ENCODE results near the gene PYROXD2. TPM values are rescaled to one million over a fixed set of nuclear protein-coding genes. Genes with fewer than 3 reads are reported as not detected.

Gene PYROXD2
- total and polyA plus RNA-seq, 10 of the 15 experiments (the other 5 are each of a cell fraction or from before 2014, with no cell fraction given), result 4.8 to 15.8 (median 11.1) TPM

GRCh38 chr10:98357194-98357822 is 57.7 kb downstream of the PYROXD2 start:
- Histone ChIP-seq H3K36me3 (ENCODE audit: control insufficient read depth in 2 of 2, insufficient read depth in 2 of 2, low read length in 1 of 2) (no peaks in the 10 kb centered on the region), H3K9me3 (replicated peaks; ENCODE audit: control insufficient read depth, insufficient read depth, low read length) (no peaks in the 10 kb centered on the region), H3K9ac (ENCODE audit: control insufficient read depth, insufficient read depth, low read length) (no peak overlapping the region), H3K4me3 (no peak overlapping the region), H4K20me1 (ENCODE audit: control insufficient read depth, insufficient read depth) (no peaks in the 10 kb centered on the region), H3K79me2 (ENCODE audit: control insufficient read depth, insufficient read depth, low read length) (no peaks in the 10 kb centered on the region), H3K4me1 (ENCODE audit: control insufficient read depth, insufficient read depth, low read length) (peaks cover 3% of the 10 kb centered on the region), H3K27me3 (replicated peaks in 1 of 2; ENCODE audit: control insufficient read depth in 2 of 2, insufficient read depth in 2 of 2, low read length in 1 of 2) (no peaks in the 10 kb centered on the region), H2AFZ (ENCODE audit: control insufficient read depth, low read depth, low read length) (no peak overlapping the region), H3K4me2 (ENCODE audit: control insufficient read depth, insufficient read depth) (no peak overlapping the region), H3K27ac (ENCODE audit: control insufficient read depth, insufficient read depth) (no peak overlapping the region)
- ATAC-seq (no peak), DNase-seq (ENCODE audit: low read depth, low spot score) (no peak), FAIRE-seq (no peak)
- in situ Hi-C loops (cut with MboI), result no loop called here
- TF ChIP-seq LARP7 (IDR thresholded peaks at IDR 0.05), result no peak
- no peak for TF ChIP-seq SMARCA5 (IDR thresholded peaks at IDR 0.05)
- no peak for TF ChIP-seq NFYB (IDR thresholded peaks at IDR 0.05; ENCODE audit: insufficient read depth, low read depth, low read length)
- no peak for TF ChIP-seq POLR2A (IDR thresholded peaks at IDR 0.05; ENCODE audit: low read depth, low read length)
- no peak for TF ChIP-seq TBL1XR1 (IDR thresholded peaks at IDR 0.05; ENCODE audit: low read depth, low read length)
- TF ChIP-seq JUND (IDR thresholded peaks at IDR 0.05; ENCODE audit: low read depth, low read length), result no peak
- TF ChIP-seq KLF5 (IDR thresholded peaks at IDR 0.05; ENCODE audit: partially characterized antibody), result no peak
- no peak for TF ChIP-seq TARDBP (IDR thresholded peaks at IDR 0.05; ENCODE audit: borderline replicate concordance)
- TF ChIP-seq SREBF2 (IDR thresholded peaks at IDR 0.05; ENCODE audit: low read length), result no peak
- no peak for TF ChIP-seq ZSCAN29 (IDR thresholded peaks at IDR 0.05)
- no peak for TF ChIP-seq FOXK2 (IDR thresholded peaks at IDR 0.05)
- no peak for TF ChIP-seq POLR2AphosphoS2 (IDR thresholded peaks at IDR 0.05; ENCODE audit: low read depth, low read length)
- no peak for TF ChIP-seq FOS (IDR thresholded peaks at IDR 0.05; ENCODE audit: borderline replicate concordance, extremely low read depth, insufficient read length)
- no peak for TF ChIP-seq MTA2 (IDR thresholded peaks at IDR 0.05; ENCODE audit: low read depth)
- TF ChIP-seq RFX5 (IDR thresholded peaks at IDR 0.05; ENCODE audit: low read depth, low read length), result no peak
- no peak for TF ChIP-seq NBN (IDR thresholded peaks at IDR 0.05)
- no peak for TF ChIP-seq NRF1 (conservative IDR thresholded peaks at IDR 0.05; ENCODE audit: low read depth, low read length)
- no peak for TF ChIP-seq MLLT1 (IDR thresholded peaks at IDR 0.05)
- no peak for TF ChIP-seq CREM (IDR thresholded peaks at IDR 0.05; ENCODE audit: low read depth)
- TF ChIP-seq POU2F2 (IDR thresholded peaks at IDR 0.05; ENCODE audit: borderline replicate concordance, low read depth, low read length), result no peak
- ChIA-PET RAD21 (ENCODE audit: unreplicated experiment) (no interaction called here), POLR2A (interaction anchor here (1.2 kb wide), 1 partner anchor 17 kb away, joined by 3 read pairs; no protein-coding TSS in a partner anchor), CTCF (no interaction called here), SMC1A (ENCODE audit: uncharacterized antibody, unreplicated experiment) (no interaction called here)
- no TSS peak for BruUV-seq (replicated peaks)
- WGBS (ENCODE audit: insufficient coverage, insufficient replicate concordance, low lambda C conversion rate, missing lambda C conversion rate), result 42% methylated on average over 5 of the region's 5 CpGs
- intact Hi-C loops (cut with micrococcal nuclease; ENCODE audit: unreplicated experiment), result no loop called here

Data from GM12878 (cell line).